ENCODE data around the gene CNTNAP5.

CNTNAP5 gene

GRCh38 chr2:124171472-124172063 lies 146.5 kb downstream of the CNTNAP5 start:
- TF ChIP-seq POLR2A (IDR thresholded peaks at IDR 0.05; ENCODE audit: extremely low read depth, insufficient read length): no peak
- DNase-seq (ENCODE audit: low read depth): no peak

GRCh38 chr2:124178719-124179118 lies 153.6 kb downstream of the CNTNAP5 start:
- no peak for TF ChIP-seq CTCF (IDR thresholded peaks at IDR 0.05; ENCODE audit: low read depth, low read length)
- no peak for TF ChIP-seq MYC (IDR thresholded peaks at IDR 0.05; ENCODE audit: low read depth, low read length)
- TF ChIP-seq MAX (IDR thresholded peaks at IDR 0.05; ENCODE audit: low read depth, low read length): no peak
- no peak for TF ChIP-seq POLR2A (IDR thresholded peaks at IDR 0.05; ENCODE audit: extremely low read depth, insufficient read length)
- no peak for DNase-seq (ENCODE audit: low read depth)
- H3K4me3 ChIP-seq (ENCODE audit: low read depth, low read length): no peak overlapping the region

More at GRCh38 chr2:124171472-124172063, 146.5 kb downstream of the CNTNAP5 start:
- no peak overlapping the region for H3K4me3 ChIP-seq (ENCODE audit: low read depth, low read length)

GRCh38 chr2:124180635-124181034 lies 155.5 kb downstream of the CNTNAP5 start:
- TF ChIP-seq POLR2A (IDR thresholded peaks at IDR 0.05; ENCODE audit: extremely low read depth, insufficient read length) (no peak), MYC (IDR thresholded peaks at IDR 0.05; ENCODE audit: low read depth, low read length) (no peak), CTCF (IDR thresholded peaks at IDR 0.05; ENCODE audit: low read depth, low read length) (no peak)
- DNase-seq (ENCODE audit: low read depth): no peak

GRCh38 chr2:124186801-124187200 lies 161.7 kb downstream of the CNTNAP5 start:
- no peak overlapping the region for H3K4me3 ChIP-seq (ENCODE audit: low read depth, low read length)
- TF ChIP-seq MYC (IDR thresholded peaks at IDR 0.05; ENCODE audit: low read depth, low read length): no peak
- no peak for TF ChIP-seq POLR2A (IDR thresholded peaks at IDR 0.05; ENCODE audit: extremely low read depth, insufficient read length)
- no peak for TF ChIP-seq CTCF (IDR thresholded peaks at IDR 0.05; ENCODE audit: low read depth, low read length)
- TF ChIP-seq MAX (IDR thresholded peaks at IDR 0.05; ENCODE audit: low read depth, low read length): no peak
- DNase-seq (ENCODE audit: low read depth): no peak

More at GRCh38 chr2:124180635-124181034, 155.5 kb downstream of the CNTNAP5 start:
- no peak overlapping the region for H3K4me3 ChIP-seq (ENCODE audit: low read depth, low read length)

- TF ChIP-seq CTCF (IDR thresholded peaks at IDR 0.05; ENCODE audit: low read depth, low read length): no peak
- TF ChIP-seq MYC (IDR thresholded peaks at IDR 0.05; ENCODE audit: low read depth, low read length): no peak
- no peak for TF ChIP-seq MAX (IDR thresholded peaks at IDR 0.05; ENCODE audit: low read depth, low read length)
- TF ChIP-seq POLR2A (IDR thresholded peaks at IDR 0.05; ENCODE audit: extremely low read depth, insufficient read length): no peak
- DNase-seq (ENCODE audit: low read depth): no peak
- no peak overlapping the region for H3K4me3 ChIP-seq (ENCODE audit: low read depth, low read length)
Measured at GRCh38 chr2:124187948-124188347, 162.9 kb downstream of the CNTNAP5 start.

- DNase-seq (ENCODE audit: low read depth): no peak
- TF ChIP-seq MAX (IDR thresholded peaks at IDR 0.05; ENCODE audit: low read depth, low read length): no peak
- no peak for TF ChIP-seq MYC (IDR thresholded peaks at IDR 0.05; ENCODE audit: low read depth, low read length)
- no peak for TF ChIP-seq CTCF (IDR thresholded peaks at IDR 0.05; ENCODE audit: low read depth, low read length)
- no peak for TF ChIP-seq POLR2A (IDR thresholded peaks at IDR 0.05; ENCODE audit: extremely low read depth, insufficient read length)
- H3K4me3 ChIP-seq (ENCODE audit: low read depth, low read length): no peak overlapping the region
Measured at GRCh38 chr2:124193706-124194105, 168.6 kb downstream of the CNTNAP5 start.
